Panc1 (cell line): ENCODE results near the gene MAL.

Experiments
- POLR2AphosphoS5 ChIP-seq: IDR thresholded peaks from 2 replicates; pipeline ENCODE4 v1.6.1; 2012; ENCODE audit warnings: mild to moderate bottlenecking, low read depth, low read length, moderate library complexity
- SIN3A ChIP-seq: IDR thresholded peaks from 2 replicates; pipeline ENCODE4 v1.6.1; 2012; ENCODE audit warnings: low read depth, mild to moderate bottlenecking, low read length, moderate library complexity, borderline replicate concordance; ENCODE audit not compliant: insufficient read depth
- TF ChIP-seq, protein P1 (sequence below): fragments of 450-650 bp; IDR thresholded peaks from 2 replicates; pipeline ENCODE4 v1.5.1; 2017; ENCODE audit warnings: mild to moderate bottlenecking

DNA sequence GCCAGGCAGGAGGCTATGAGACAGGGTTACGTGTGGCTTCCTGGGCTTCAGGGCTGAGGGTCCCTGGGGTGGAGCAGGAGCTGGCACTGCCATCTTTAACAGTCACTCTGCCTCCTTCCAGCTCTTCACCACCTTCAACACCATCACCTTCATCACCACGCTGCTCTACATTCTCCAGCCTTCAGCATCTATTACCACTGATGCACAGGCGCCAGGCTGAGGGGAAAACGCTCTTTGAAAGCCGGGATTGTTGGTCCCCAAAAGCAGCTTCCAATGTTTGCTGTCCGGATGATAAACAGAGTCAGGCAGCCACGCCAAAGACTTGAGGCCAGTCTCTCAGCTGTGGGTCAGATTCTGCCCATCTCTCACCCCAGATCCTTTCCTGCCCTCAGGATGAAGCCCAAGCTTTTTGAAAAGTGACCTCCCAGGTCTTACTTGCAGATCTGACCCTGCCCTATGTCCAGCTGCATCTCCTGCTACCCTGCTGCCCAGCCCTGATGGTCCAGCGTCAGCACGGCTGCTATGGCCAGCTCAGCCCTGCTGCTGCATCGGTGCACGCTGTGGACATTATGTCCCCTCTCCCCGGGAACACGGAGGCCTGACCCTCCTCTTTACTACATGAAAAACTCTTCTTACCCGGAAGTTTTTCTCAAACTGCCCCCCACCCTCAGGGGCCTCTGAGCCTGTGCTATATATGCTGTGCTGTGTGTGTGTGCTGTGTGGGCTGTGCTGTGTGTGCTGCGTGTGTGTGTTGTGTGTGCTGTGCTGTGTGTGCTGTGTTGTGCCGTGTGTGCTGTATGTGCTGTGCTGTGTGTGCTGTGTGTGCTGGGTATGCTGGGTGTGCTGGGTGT lies 31.2 kb upstream of the MAL start:
- TF ChIP-seq, protein P1, sequence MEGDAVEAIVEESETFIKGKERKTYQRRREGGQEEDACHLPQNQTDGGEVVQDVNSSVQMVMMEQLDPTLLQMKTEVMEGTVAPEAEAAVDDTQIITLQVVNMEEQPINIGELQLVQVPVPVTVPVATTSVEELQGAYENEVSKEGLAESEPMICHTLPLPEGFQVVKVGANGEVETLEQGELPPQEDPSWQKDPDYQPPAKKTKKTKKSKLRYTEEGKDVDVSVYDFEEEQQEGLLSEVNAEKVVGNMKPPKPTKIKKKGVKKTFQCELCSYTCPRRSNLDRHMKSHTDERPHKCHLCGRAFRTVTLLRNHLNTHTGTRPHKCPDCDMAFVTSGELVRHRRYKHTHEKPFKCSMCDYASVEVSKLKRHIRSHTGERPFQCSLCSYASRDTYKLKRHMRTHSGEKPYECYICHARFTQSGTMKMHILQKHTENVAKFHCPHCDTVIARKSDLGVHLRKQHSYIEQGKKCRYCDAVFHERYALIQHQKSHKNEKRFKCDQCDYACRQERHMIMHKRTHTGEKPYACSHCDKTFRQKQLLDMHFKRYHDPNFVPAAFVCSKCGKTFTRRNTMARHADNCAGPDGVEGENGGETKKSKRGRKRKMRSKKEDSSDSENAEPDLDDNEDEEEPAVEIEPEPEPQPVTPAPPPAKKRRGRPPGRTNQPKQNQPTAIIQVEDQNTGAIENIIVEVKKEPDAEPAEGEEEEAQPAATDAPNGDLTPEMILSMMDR: no peak
- TF ChIP-seq POLR2AphosphoS5 (no peak), SIN3A (no peak)
